ENCODE measurements around the gene UBASH3B.

DNA sequence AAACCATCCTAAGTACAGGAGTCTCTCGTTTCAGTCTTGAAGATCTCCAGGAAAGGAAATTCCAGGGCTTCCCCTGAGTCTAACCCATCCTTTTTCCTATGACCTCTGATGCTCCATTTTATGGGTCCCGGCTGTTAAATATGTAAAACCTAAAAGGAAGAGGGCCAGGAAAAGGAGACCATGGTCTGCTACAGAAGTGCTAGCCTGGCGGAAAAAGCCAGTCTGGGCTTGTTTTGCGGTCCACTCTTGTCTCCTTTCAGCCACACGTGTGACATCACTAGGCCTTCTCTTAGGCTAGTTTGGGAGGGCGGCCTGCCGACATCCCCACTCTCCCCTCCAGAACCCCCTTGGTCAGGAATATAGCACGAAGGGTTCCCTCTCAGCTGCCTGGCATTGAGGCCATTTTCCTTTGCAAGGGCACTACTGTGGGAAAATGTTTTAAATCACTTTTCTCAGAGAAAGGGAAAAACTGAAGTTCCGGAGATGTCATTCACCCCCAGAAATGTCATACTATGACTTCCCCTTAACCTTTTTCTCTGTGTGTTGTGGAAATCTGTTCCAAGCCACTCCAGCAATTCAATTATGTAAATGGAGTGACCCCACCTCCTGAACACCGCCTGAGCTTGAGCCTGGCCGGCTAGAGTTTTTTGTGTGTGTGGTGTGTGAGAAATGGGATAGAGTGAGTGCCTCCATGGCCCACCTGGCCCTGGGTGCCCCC, 86.9 kb downstream of the UBASH3B start:
- TF ChIP-seq CTCF (IDR thresholded peaks at IDR 0.05) (no peak), POLR2A (IDR thresholded peaks at IDR 0.05) (no peak)

Data from gastroesophageal sphincter (tissue), 3 donors.